H1 (cell line): ENCODE data around the gene BRD2. TPM values are rescaled to one million over a fixed set of nuclear protein-coding genes. Genes with fewer than 3 reads are reported as not detected.

Experiments used
- ATF2 ChIP-seq: IDR thresholded peaks from 2 replicates; pipeline ENCODE4 v1.6.1; 2012; ENCODE audit warnings: low read length, inconsistent platforms
- CBX5 ChIP-seq: fragments of 300-800, 300-1000 bp; sonication (generic); IDR thresholded peaks from 2 replicates; pipeline ENCODE4 v1.7.1; 2016; ENCODE audit warnings: antibody characterized with exemption, low read length, low read depth
- CBX8 ChIP-seq: fragments of 300-800, 300-1000 bp; sonication (generic); IDR thresholded peaks from 2 replicates; pipeline ENCODE4 v1.7.1; 2016; ENCODE audit warnings: low read depth, low read length, borderline replicate concordance
- CREB1 ChIP-seq: IDR thresholded peaks from 2 replicates; pipeline ENCODE4 v1.6.1; 2012; ENCODE audit warnings: inconsistent platforms
- CTBP2 ChIP-seq: IDR thresholded peaks from 2 replicates; pipeline ENCODE4 v1.7.0; 2011; ENCODE audit warnings: borderline replicate concordance, mild to moderate bottlenecking, moderate library complexity, mixed read lengths, low read length; ENCODE audit not compliant: insufficient read depth, insufficient read length
- EGR1 ChIP-seq: IDR thresholded peaks from 2 replicates; pipeline ENCODE4 v1.6.1; 2011; ENCODE audit warnings: low read depth, low read length, borderline replicate concordance
- GABPA ChIP-seq: IDR thresholded peaks from 2 replicates; pipeline ENCODE4 v1.6.1; 2011; ENCODE audit warnings: mild to moderate bottlenecking, low read length, moderate library complexity, borderline replicate concordance; ENCODE audit not compliant: insufficient read depth
- JUN ChIP-seq: IDR thresholded peaks from 2 replicates; pipeline ENCODE4 v1.6.1; 2011; ENCODE audit warnings: low read depth, mild to moderate bottlenecking, improper control_type of control experiment, low read length
- JUND ChIP-seq: IDR thresholded peaks from 2 replicates; pipeline ENCODE4 v1.6.1; 2011; ENCODE audit warnings: mild to moderate bottlenecking, improper control_type of control experiment, low read length
- KDM1A ChIP-seq: fragments of 200-600, 300-600 bp; sonication (generic); IDR thresholded peaks from 2 replicates; pipeline ENCODE4 v1.7.1; 2016; ENCODE audit warnings: mild to moderate bottlenecking, low read length, borderline replicate concordance
- KDM4A ChIP-seq: IDR thresholded peaks from one replicate; pipeline ENCODE4 v1.7.1; 2012; ENCODE audit warnings: low read depth, mild to moderate bottlenecking, moderate library complexity, low read length, inconsistent platforms; ENCODE audit not compliant: severe bottlenecking
- MAX ChIP-seq: IDR thresholded peaks from 2 replicates; pipeline ENCODE4 v1.6.1; 2012; ENCODE audit warnings: inconsistent platforms
- POU5F1 ChIP-seq: IDR thresholded peaks from 2 replicates; pipeline ENCODE4 v1.6.1; 2011; ENCODE audit warnings: low read depth, mild to moderate bottlenecking, low read length, moderate library complexity
- RFX5 ChIP-seq: IDR thresholded peaks from 2 replicates; pipeline ENCODE4 v1.6.1; 2011; ENCODE audit warnings: low read depth, low read length, improper control_type of control experiment, borderline replicate concordance
- RXRA ChIP-seq: IDR thresholded peaks from 2 replicates; pipeline ENCODE4 v1.6.1; 2011; ENCODE audit warnings: low read depth, mild to moderate bottlenecking, low read length, moderate library complexity; ENCODE audit not compliant: insufficient read depth
- SUZ12 ChIP-seq: fragments of 200-600 bp; sonication (generic); IDR thresholded peaks from 2 replicates; pipeline ENCODE4 v1.6.1; 2012; ENCODE audit warnings: mild to moderate bottlenecking, inconsistent platforms, low read length, moderate library complexity, mixed read lengths
- TBP ChIP-seq: IDR thresholded peaks from 2 replicates; pipeline ENCODE4 v1.6.1; 2011; ENCODE audit warnings: low read depth, low read length, improper control_type of control experiment
- USF2 ChIP-seq: IDR thresholded peaks from 2 replicates; pipeline ENCODE4 v1.6.1; 2011; ENCODE audit warnings: low read length, improper control_type of control experiment
- polyA plus RNA-seq, 7 experiments: library from polyadenylated mRNA; depleted of rRNA in 3 of 7; stranded (reverse) in 5 of 7; unstranded in 2 of 7; fragments of >200 nt in 5 of 7; fragments of 200-250 nt in 2 of 7; gene quantifications; 1 replicate in 5 of 7; 2 replicates in 1 of 7; 4 replicates in 1 of 7; pipeline versions ENCODE4 v1.2.1 to v1.2.3, GENCODE V29; 2011 to 2013; ENCODE audit warnings: missing spikeins in 2 of 7, mixed read lengths in 2 of 7
- total RNA-seq: library from RNA; stranded (reverse); fragmentation: NEBNext Ultra II Directional; extraction: Animal tissue kit (Norgen Biotek cat#: 25700); gene quantifications from 2 replicates; pipeline ENCODE4 v1.2.1, GENCODE V29; 2021

The BRD2 gene
- total and polyA plus RNA-seq, 2 of the 8 experiments (the other 6 are each of a cell fraction or from before 2014, with no cell fraction given) = 132 to 185 TPM

- TF ChIP-seq POU5F1 (no peak), RFX5 (peak; percentile 98), MAX (no peak), EGR1 (no peak), SUZ12 (no peak), CBX8 (no peak), TBP (peak; percentile 38; the same call in 1 of the 2 replicates), JUN (no peak), KDM4A (no peak), GABPA (no peak), CTBP2 (no peak), JUND (no peak), USF2 (no peak), KDM1A (no peak), ATF2 (no peak), CBX5 (no peak), CREB1 (peak; percentile 91), RXRA (no peak)
These were observed 40.8 kb downstream of the BRD2 start, which contains the start of gene HLA-DOA (continued) for GRCh38 chr6:33008944-33009861.
